HG03460 (cell line): ENCODE data around the gene OTUD3.
A peak's percentile ranks its signal among the peaks of the same experiment; 100 is the strongest.
"Not testable (repeated sequence)": the region's sequence is repeated elsewhere in the genome, so short reads cannot be mapped to it uniquely, and the experiment has no call there.

Experiments
- ATAC-seq: cut with Tn5 transposase; IDR thresholded peaks from one replicate; pipeline ENCODE4 v1.9.1; 2021; ENCODE audit not compliant: unreplicated experiment

The OTUD3 gene, protein sequence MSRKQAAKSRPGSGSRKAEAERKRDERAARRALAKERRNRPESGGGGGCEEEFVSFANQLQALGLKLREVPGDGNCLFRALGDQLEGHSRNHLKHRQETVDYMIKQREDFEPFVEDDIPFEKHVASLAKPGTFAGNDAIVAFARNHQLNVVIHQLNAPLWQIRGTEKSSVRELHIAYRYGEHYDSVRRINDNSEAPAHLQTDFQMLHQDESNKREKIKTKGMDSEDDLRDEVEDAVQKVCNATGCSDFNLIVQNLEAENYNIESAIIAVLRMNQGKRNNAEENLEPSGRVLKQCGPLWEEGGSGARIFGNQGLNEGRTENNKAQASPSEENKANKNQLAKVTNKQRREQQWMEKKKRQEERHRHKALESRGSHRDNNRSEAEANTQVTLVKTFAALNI

DNA sequence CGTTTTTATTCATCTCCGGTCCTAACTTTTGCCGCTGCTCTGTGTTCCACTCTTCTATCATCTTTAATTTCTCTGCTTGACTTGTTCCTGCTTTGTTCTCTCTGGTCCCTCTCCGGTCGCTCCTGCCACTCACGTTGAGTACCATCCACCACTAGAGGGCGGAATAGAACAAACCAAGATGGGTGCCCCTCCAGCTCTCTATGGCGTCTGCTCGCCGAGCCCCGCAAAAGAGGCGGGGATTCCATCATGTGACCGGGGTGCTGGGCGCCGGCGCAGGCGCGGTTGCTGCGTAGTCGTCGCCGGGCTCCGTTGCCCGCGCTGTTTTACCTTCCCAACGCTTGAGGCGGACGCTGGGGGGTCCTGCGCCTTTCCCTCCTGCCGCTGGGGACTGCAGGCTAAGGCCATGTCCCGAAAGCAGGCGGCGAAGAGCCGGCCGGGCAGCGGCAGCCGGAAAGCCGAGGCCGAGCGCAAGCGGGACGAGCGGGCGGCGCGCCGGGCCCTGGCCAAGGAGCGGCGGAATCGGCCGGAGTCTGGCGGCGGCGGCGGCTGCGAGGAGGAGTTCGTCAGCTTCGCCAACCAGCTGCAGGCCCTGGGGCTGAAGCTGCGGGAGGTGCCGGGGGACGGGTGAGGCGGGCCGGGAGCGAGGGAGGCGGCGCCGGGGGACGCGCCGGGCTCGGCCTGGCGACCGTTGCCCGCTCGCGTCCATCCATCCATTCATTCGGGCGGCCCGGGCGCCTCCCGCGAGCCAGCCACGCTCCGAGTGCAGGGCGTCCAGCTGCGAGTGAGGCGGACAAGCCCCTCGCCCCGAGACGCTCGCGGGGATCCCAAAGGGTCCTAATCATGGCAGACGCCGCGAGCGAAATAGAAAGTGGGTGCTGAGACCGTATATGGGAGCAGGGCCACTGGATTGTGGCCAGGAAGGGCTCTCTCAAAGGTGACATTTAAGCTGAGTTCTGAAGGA, at the start of gene OTUD3:
Gene OTUD3, plus strand, starts transcription at position 285 of the 961 bp plus-strand sequence. Its CDS starts 119 bp downstream, at position 404.
- peak; percentile 96 for ATAC-seq

DNA sequence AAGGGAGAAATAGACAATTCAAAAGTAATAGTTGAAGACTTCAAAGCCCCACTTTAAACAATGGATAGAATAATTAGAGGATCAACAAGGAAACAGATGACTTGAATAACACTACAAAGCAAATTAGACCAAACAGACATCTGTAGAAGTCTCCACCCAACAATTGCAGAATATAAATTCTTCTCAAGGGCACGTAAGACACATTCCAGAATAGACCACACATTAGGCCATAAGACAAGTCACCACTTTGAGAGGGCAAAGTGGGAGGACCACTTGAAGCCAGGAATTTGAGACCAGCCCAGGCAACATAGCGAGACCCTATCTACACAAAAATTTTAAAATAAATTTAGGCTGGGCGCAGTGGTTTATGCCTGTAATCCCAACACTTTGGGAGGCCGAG, 46.6 kb upstream of the OTUD3 start:
- ATAC-seq, result no peak

DNA sequence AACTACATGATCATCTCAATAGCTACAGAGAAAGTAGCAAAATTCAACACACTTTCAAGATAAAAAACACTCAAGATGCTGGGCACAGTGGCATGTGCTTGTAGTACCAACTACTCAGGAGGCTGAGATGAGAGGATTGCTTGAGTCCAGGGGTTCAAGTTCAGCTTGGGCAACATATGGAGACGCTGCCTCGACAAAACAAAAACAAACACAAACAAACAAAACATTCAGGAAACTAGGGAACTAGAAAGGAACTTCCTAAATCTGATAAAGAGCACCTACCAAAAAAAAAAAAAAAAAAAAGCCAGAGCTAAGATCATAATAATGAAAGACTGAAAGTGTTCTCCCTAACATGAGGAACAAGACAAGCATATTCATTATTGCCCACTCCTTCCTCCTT, 44.3 kb upstream of the OTUD3 start:
- ATAC-seq, result no peak

DNA sequence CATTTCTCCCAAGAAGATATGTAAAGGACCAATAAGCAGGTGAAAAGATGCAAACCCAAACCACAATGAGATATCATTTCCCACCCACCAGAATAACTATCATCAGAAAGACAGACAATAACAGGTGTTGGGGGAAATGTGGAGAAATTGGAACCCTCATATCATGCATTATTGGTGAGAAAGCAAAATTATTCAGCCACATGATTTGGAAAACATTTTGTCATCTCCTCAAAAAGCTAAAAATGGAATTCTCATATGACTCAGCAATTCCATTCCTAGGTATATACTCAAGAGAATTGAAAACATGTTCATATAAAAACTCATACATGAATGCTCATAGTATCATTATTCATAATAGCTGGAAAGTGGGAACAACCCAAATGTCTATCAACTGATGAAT, 42.0 kb upstream of the OTUD3 start:
- no peak for ATAC-seq

GRCh38 chr1:19844731-19845495, 37.3 kb upstream of the OTUD3 start:
- ATAC-seq, result no peak

- no peak for ATAC-seq
These were observed 36.6 kb upstream of the OTUD3 start for GRCh38 chr1:19845555-19845954.

DNA sequence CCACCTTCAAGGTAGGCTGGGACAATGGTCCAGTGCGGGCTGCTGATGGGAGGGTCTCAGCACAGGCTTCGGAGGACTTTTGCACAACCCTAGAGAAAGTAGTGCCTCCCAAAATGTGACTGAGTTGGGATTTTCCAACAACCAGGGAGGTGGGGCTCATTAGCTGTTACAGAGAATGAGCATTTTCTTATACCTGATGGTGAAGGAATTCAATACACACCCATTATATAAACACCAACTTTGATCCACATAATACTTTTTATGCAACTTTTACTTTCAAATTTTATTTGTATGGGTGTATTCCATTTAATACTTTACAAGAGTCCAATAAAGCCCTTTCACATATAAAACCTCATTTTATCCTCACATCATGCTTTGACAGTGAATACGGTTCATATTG, 35.9 kb upstream of the OTUD3 start:
- ATAC-seq, result no peak

DNA sequence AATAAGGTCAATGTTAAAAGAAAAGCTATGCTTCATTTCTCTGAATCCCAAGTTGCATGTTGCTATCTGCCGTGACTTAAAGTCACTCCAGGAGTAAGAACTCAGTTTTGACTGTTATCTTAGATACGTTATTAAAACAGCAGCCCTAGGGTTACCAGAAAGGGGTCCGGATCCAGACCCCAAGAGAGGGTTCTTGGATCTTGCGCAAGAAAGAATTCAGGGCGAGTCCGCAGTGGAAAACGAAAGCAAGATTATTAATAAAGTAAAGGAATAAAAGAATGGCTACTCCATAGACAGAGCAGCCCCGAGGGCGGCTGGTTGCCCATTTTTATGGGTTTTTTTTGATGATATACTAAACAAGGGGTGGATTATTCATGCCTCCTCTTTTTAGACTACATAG, 34.9 kb upstream of the OTUD3 start:
- not testable (repeated sequence) for ATAC-seq

DNA sequence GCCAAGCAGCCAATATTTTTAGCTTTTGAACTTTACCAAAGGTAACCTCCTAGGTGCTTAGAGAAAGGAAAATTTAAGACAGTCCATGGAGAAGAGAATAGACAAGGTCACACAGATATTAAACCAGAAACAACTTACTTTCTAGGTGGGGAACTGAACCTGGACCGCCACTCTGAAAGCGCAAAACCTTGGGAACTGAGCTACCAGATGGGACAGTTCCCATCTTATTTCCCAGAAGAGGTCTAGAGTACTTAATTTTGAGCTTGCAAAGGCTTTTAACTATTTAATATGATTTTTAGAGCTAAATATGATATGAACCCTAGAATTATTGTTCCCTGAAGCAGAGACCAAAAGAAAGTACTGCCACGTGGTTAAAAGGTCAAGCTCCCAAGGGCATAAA, 32.9 kb upstream of the OTUD3 start:
- not testable (repeated sequence) for ATAC-seq

DNA sequence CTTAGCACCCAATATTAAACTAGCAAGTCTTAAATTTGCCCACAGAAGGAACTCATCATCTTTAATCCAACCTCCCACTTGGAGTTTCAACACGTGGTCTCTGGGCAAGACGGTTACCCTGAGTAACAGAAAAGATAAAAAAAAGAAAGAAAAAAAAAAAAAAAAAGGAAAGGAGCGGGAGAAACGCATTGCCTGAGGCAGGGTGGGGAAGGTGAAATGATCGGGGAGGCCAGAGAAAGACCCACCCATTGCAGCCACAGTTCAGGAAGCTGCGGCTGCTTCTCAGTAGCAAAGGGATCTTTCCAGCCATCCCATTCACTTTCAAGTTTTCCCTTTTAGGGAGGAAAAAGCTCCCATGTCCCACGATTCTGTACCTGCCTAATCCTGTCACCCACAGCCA, 32.0 kb upstream of the OTUD3 start:
- ATAC-seq, result no peak

DNA sequence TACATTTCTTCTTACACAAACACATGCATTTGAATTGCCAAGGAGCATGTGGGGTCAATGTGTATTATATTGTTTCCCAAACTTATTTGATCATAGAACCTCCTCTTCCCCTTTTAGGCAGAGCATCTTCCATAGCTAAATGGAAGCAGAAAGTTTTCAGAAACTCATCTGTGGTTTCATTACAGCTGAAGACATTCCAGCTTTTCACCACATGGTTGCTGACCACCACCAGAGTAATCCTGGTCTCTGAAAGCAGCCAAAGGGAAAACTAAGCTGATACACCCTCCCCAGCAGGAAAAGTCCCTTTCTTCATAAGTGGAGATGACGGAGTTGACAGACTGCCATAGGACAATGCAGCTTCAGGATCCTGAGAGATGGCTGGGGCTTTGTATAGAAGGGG, 30.2 kb upstream of the OTUD3 start:
- ATAC-seq, result no peak

GRCh38 chr1:19854866-19855265, 27.3 kb upstream of the OTUD3 start:
- ATAC-seq, result no peak

GRCh38 chr1:19858893-19859292, 23.3 kb upstream of the OTUD3 start:
- ATAC-seq, result no peak

DNA sequence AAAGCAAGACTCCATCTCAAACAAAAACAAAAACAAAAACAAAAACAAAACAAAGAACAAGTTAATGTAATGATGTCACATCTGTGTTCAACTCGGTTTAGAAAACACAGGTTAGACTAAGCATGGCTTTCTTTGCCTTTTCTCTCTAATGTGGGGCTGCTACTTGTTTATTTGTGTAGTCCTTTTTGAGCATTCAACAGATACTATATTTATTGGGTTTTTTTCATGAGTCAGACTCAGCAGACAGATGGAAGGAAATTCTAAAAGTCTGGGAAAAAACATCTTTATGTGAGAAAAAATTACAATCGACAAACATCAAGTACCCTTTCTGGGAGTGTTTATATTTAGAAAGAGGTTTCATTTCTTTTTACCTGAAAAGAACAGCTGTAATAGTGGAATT, 22.3 kb upstream of the OTUD3 start:
- no peak for ATAC-seq

DNA sequence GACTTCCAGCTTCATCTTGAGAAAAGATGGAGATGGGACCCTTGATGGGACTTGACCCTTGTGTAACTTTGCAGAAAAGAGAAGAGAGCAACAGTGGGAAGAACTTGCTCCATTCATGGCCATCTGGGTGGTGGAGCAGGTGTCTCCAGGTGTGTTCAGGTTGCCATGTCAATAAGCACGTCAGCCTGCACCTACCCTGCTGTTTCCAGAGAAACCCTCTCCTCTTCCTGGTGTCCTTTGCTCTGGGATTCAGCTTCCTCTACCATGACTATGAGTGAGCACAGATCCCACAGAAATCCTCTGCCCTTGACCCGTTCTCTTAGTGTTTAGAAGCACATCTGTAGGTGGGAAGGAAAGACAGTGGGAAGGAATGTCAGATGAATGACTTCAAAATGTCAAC, 21.8 kb upstream of the OTUD3 start:
- ATAC-seq, result no peak

DNA sequence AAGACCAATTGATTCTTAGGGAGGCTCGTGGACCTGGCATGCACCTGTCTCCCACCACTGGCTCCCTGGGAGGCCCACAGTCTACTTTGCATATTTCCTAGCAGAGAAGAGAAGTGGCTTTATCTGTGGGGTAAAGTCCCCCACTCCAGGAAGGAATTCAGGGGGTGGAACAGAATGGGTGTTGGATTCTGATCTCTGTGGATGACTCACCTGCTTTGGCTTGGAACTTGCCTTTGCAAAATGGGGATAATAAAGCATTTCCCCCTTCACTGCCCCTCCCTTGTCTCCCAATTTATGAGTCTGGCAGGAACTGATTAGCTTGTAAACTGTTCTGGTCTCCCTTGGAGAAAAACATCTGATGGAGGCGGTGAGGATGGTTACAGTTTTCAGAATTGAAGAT, 21.2 kb upstream of the OTUD3 start:
- no peak for ATAC-seq

DNA sequence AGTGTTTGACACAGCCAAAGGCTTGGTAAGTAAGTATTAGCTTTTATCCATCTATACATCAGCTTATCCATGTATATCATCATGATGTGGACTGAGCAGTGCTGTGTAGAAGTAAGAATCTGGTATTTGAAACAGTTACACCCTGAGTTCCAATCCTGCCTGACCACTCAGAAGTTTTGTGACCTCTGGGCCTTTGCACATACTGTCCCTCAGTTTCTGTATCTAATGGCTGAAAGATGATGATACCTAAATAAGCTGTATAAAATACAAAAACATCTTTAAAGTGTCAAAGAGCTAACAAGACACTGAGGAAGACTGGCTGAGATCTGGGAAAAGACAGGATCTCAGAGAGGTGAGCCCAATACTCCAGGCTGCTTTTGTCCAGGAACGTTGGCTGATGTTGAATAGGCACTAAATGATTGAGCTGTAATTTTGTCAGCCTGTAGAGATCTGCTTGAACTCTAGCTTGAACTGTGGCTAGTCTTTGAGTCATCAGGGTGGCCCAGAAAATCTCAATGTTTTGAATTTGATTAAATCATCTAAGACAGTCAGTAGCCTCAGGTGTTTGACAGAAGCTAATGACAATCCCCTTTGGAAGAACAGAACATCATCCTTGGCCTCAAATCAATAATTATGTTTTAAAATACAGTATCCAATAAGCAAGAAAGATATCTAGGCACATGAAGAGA, 20.2 kb upstream of the OTUD3 start:
- no peak for ATAC-seq

- ATAC-seq, result no peak
These were observed 19.3 kb upstream of the OTUD3 start for GRCh38 chr1:19862944-19863343.

DNA sequence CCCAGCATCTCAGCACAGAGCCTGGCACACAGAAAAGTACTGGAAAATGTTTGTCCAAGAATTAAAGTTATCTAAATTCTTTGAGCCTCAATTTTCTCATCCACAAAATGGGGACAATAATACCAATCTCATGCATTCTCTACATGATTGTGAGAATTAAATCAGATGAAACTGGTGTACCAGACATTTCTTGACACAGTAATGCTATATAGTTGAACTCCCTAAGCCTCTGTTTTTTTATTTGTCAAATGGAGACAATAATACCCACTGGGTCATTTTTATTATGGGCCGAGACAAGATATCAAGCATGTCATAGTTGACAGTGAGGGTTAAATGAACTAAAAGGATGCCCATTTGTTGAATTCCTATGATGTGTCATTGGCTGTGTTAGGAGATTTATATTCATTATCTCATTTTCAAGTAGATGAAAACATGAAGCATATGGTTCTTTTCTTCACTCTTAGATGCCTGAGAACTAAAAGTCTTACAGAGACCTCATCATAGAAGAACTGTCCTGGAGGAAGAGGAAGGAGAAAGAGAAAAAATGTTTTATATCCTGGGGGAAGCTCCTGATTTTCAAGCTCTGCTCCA, 17.5 kb upstream of the OTUD3 start:
- no peak for ATAC-seq

- no peak for ATAC-seq
These were observed 16.2 kb upstream of the OTUD3 start for GRCh38 chr1:19866029-19866428.
